Transverse colon (tissue), 4 donors: ENCODE results near the gene WDR19.

Experiments
- CTCF ChIP-seq, 5 experiments: fragments of 200-600 bp in 3 of 5; fragments of 450-650 bp in 2 of 5; sonication (generic) in 3 of 5; IDR thresholded peaks; 1 replicate in 2 of 5; 2 replicates in 3 of 5; pipeline ENCODE4 v1.5.1; 2016 to 2017; ENCODE audit warnings: antibody characterized with exemption in 5 of 5, inconsistent platforms in 3 of 5, mild to moderate bottlenecking in 2 of 5, moderate library complexity in 1 of 5
- EP300 ChIP-seq: sonication (generic); formaldehyde crosslinking; IDR thresholded peaks from one replicate; pipeline ENCODE4 v1.6.1; 2017; ENCODE audit warnings: antibody characterized with exemption, low read depth
- POLR2AphosphoS5 ChIP-seq, 3 donors: sonication (generic); formaldehyde crosslinking; IDR thresholded peaks; one replicate each; pipeline ENCODE4 v1.6.1; 2016; ENCODE audit warnings: antibody characterized with exemption in 3 of 3

- TF ChIP-seq CTCF (IDR thresholded peaks at IDR 0.05) (no peak), EP300 (no peak), POLR2AphosphoS5 (IDR thresholded peaks at IDR 0.05) (no peak)
Measured at GRCh38 chr4:39169426-39169825, 12.9 kb upstream of the WDR19 start.
